ENCODE results near the gene SNAP47.
"Not testable (repeated sequence)": the region's sequence is repeated elsewhere in the genome, so short reads cannot be mapped to it uniquely, and the experiment has no call there.

Gene SNAP47, protein sequence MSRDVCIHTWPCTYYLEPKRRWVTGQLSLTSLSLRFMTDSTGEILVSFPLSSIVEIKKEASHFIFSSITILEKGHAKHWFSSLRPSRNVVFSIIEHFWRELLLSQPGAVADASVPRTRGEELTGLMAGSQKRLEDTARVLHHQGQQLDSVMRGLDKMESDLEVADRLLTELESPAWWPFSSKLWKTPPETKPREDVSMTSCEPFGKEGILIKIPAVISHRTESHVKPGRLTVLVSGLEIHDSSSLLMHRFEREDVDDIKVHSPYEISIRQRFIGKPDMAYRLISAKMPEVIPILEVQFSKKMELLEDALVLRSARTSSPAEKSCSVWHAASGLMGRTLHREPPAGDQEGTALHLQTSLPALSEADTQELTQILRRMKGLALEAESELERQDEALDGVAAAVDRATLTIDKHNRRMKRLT

GRCh38 chr1:227734856-227735538 is at the start of gene SNAP47, which contains the start of gene JMJD4:
SNAP47 (plus strand) TSS chr1:227735435; CDS start chr1:227747737, 12,302 bp downstream.
JMJD4 (minus strand) TSS chr1:227735302; CDS start chr1:227735273, 29 bp downstream.
- peak; percentile 84 to 89 (median 85) for DNase-seq (ENCODE audit: low read depth in 3 of 3)

- DNase-seq (ENCODE audit: low read depth in 3 of 3): no peak
These were observed 49.4 kb upstream of the SNAP47 start for GRCh38 chr1:227685807-227686206.

DNA sequence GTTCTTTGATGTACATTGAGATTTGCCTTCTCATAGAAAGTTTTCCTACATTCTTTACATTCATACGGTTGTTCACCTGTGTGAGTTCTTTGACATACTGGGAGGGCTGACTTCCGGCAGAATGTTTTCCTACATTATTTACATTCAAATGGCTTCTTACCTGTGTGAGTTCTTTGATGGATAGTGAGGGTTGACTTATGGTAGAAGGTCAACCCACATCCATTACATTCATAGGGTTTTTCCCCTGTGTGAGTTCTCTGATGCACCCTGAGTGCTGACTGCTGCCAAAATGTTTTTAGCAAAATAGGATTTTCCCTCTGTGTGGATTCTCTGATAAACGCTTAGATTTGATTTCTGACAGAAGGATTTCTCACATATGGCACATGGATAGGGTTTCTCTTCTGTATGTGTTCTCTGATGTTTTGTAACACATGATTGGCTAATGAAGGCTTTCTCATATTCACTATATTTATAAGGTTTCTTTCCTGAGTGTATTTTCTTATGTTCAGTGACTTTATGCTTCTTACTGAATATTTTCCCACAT is 37.8 kb upstream of the SNAP47 start:
- DNase-seq (ENCODE audit: low read depth in 3 of 3): no peak

GRCh38 chr1:227701631-227702030 is 33.6 kb upstream of the SNAP47 start:
- DNase-seq (ENCODE audit: low read depth in 3 of 3): not testable (repeated sequence)

GRCh38 chr1:227707846-227708245 is 27.4 kb upstream of the SNAP47 start:
- DNase-seq (ENCODE audit: low read depth in 3 of 3): no peak

DNA sequence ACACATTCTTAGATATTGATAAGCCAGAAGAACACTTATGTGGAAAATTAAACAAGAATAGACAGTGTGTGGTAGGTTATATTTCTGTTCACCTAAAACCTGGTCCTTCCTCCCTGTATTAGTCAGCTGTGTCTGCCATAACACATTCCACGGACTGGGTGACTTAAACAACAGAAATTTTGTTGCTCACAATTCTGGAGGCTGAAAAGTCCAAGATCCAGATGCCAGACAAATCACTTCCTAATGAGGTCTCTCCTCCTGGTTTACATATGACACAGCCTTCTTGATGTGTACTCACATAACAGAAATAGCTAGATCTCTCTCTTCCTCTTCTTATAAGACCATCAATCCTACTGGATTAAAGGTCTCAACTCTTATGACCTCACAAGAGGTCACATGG is 25.8 kb upstream of the SNAP47 start:
- DNase-seq (ENCODE audit: low read depth in 3 of 3): no peak

- not testable (repeated sequence) for DNase-seq (ENCODE audit: low read depth in 3 of 3)
These were observed 24.8 kb upstream of the SNAP47 start for GRCh38 chr1:227710474-227710873.

DNA sequence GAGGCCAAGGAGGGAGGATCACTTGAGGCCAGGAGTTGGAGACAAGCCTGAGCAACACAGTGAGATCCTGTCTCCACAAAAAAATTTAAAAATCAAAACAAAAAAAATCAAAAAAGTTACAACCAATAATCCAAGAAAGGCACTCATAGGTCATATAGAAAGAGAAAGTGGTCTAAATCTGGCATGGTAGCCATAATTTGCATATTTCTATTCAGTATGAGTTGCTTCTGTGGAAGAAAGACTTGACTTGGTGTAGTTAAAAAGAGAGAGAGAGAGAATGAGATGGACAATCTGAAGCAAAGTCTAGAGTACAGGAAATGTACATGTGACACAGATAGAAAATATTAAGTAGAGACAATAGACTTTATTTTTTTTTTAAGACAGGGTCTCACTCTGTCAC is 22.6 kb upstream of the SNAP47 start:
- no peak for DNase-seq (ENCODE audit: low read depth in 3 of 3)

- DNase-seq (ENCODE audit: low read depth in 3 of 3): no peak
These were observed 16.3 kb upstream of the SNAP47 start for GRCh38 chr1:227718932-227719331.

DNA sequence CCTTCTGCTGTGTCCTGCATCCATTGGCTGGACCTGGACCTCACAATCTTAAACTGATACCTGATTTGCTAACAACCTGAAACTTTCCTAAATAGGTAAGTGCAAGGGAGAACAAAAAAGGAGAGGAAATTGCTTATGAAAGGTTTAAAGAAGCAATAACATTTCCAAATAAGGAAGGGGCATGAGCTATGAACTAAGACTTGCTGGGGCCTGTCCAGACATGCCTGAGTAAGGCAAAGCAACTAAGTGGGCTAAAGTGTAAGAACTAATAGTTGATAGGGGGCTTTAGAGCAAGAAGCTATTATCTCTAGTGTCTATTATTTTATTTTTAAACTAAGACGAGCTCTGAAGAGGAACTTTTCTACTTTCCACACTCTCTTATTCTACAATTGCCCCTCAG is 11.8 kb upstream of the SNAP47 start:
- DNase-seq (ENCODE audit: low read depth in 3 of 3): no peak

DNA sequence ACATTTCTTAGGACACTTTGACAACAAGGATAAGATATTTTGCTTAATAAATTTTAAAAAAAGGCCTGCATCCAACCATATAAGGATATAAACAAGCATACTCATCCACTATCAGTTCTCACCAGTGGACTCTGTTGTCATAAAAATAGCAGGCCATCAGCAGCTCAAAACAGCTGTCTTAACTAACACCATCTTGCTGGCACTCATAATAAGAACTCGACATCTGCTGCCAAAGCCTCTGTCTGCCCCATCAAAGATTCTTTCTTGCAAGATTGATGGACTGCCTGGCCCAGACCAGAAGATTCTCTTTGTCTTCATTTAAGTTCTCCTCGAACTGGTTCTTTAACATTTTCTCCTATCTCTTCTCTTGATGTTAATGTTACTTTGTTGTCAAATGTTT is 10.2 kb upstream of the SNAP47 start:
- no peak for DNase-seq (ENCODE audit: low read depth in 3 of 3)

DNA sequence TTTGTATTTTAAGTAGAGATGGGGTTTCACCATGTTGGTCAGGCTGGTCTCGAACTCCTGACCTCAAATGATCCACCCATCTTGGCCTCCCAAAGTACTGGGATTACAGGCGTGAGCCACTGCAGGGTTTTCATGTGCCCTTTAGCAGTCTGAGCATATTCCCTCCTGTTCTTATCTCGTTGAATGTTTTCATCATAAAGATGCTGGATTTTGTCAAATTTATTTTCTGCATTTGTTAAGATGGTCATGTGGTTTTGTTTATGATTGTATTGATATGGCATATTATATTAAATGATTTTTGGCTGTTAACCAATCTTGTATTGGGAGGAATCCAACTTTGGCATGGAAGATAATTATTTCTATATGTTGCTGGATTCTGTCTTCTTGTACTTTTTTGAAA is 8.9 kb upstream of the SNAP47 start:
- no peak for DNase-seq (ENCODE audit: low read depth in 3 of 3)

GRCh38 chr1:227726924-227727599 is 8.2 kb upstream of the SNAP47 start:
- no peak for DNase-seq (ENCODE audit: low read depth in 3 of 3)

- peak; percentile 37 to 86 (median 50) for DNase-seq (ENCODE audit: low read depth in 3 of 3)
These were observed 7.0 kb upstream of the SNAP47 start for GRCh38 chr1:227728059-227728891.

- DNase-seq (ENCODE audit: low read depth in 3 of 3): no peak
These were observed 6.4 kb upstream of the SNAP47 start for GRCh38 chr1:227728892-227729143.

DNA sequence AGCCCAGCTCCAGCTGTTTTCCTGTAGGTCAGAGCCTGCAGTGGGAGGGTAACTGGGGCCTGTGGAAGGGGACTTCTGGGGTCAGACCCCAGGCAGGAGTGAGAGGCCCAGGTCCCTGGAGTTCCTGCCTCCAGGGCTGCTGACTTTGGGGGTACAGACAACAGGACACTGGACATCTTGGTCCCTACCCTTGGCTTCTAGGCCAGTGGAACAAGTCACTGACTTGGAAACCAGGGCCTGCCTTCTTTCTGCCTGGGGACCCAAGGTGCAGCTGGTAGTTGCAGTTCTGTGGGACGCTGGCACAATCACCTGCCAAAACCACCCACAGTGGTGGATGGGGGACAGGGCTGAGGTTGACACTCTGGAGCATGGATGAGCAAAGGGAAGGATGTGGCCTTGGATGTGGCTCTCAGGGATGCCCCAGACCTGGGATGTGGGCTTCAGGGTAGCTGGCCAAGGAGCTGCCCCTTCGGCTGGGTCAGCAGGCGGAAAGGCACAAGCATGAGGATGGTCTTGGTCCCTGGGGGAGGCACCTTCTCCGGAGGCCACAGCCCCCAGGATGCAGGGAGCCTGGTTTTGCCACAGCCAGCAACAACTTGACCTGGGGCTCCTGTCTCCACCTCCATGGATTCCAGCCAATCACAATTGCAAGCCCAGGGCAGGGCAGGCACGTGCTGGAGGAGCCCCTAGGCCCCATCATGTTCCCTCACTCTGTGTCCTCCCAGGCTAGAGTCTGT is 5.9 kb upstream of the SNAP47 start:
- no peak for DNase-seq (ENCODE audit: low read depth in 3 of 3)

GRCh38 chr1:227729881-227730629 is 5.2 kb upstream of the SNAP47 start:
- DNase-seq (ENCODE audit: low read depth in 3 of 3): no peak

DNA sequence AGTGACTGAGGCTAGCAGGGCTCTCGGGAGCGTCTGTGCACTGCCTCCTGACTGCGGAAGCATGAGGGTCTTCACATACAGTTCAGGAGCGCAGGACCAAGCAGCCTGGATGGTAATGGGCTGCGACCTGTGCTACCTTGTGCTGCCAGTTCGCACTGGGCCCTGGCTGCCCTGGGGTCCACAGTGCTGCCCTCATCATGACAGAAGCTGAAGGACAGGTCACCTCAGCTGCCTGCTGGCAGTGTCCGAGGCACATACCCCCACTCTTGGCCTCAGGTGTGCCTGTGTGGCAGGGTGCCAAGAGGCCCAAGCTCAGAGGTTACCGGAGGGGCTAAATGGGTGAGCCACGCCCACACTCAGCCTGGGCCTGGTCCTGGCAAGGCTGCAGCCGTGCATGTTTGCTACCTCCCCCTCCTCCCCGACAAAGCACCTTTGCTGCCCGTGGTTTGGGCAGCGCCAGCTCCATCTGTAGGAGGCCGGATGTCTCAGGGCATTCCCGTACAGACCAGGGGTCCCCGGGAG is 4.5 kb upstream of the SNAP47 start:
- no peak for DNase-seq (ENCODE audit: low read depth in 3 of 3)

DNA sequence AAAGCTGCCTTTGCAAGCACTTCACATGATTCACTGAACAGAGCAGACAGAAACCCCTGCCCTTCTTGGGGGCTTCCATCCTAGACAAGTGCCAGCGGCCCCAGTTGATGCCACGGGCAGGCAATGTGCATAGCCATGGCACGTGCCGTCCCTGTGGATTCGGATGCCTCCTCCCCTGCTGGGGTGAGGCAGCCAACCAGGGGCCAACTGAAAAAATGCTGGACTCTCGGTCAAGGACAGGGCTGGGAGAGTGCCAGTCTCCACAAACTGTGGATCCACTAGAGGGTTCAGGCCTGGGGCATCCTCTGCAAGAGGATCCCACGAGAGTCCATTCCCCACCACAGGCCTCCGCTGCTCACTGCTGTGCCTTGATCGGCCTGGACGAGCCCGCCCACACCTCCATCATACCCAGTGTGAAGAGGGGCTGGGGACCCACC is 4.0 kb upstream of the SNAP47 start:
- DNase-seq (ENCODE audit: low read depth in 3 of 3): no peak

Measured in stimulated activated CD4-positive, alpha-beta T cell treated with anti-CD3 and anti-CD28 coated beads, TNF-alpha, amount 100 ng/mL, for 48 hours (primary cell).